Measurements from ENCODE around the gene C9orf85.

The C9orf85 gene

DNA sequence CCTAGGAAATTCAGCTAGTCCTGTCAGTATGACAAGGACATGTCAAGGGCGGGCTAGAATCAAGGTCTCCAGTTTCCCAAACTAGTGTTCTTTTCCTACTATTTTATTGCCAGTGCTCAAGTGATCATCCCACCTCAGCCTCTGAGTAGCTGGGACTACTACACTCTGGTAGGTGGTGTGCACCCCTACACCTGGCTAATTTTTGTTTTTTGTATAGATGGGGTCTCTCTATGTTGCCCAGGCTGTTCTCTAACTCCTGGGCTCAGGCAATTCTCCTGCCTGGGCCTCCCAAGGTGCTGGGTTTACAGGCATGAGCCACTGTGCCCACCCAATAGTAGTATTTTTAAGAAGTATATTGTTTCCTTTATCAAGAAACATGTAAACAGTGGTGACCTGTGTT is 54.0 kb downstream of the C9orf85 start:
- TF ChIP-seq, protein P1, sequence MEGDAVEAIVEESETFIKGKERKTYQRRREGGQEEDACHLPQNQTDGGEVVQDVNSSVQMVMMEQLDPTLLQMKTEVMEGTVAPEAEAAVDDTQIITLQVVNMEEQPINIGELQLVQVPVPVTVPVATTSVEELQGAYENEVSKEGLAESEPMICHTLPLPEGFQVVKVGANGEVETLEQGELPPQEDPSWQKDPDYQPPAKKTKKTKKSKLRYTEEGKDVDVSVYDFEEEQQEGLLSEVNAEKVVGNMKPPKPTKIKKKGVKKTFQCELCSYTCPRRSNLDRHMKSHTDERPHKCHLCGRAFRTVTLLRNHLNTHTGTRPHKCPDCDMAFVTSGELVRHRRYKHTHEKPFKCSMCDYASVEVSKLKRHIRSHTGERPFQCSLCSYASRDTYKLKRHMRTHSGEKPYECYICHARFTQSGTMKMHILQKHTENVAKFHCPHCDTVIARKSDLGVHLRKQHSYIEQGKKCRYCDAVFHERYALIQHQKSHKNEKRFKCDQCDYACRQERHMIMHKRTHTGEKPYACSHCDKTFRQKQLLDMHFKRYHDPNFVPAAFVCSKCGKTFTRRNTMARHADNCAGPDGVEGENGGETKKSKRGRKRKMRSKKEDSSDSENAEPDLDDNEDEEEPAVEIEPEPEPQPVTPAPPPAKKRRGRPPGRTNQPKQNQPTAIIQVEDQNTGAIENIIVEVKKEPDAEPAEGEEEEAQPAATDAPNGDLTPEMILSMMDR (IDR thresholded peaks at IDR 0.05; ENCODE audit: insufficient read depth, low read depth, low read length, missing control alignments) = no peak
- DNase-seq (ENCODE audit: low read depth) = no peak
- no peak overlapping the region for H3K4me3 ChIP-seq (ENCODE audit: low read depth, low read length)

DNA sequence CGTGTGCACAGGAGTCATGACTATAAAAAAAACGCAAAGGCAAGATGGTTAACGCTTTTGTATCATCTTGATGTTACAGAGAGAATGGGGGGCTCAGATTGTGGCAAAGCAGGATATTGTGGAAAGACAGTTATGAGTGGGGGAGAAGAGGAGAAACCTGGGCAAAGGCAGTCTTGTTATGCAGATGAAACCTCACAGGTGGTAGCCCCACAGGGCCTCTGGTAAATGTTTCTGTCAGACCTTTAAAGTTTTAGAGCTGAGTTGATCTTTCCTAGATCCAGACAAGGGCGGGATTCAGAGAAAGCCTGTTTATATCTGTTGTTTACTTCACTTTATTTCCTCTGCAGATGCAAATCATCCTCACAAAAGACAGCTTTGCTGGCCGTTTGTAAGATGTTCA is 55.2 kb downstream of the C9orf85 start:
- no peak for DNase-seq (ENCODE audit: low read depth)
- H3K4me3 ChIP-seq (ENCODE audit: low read depth, low read length) = no peak overlapping the region
- TF ChIP-seq, protein P1 (IDR thresholded peaks at IDR 0.05; ENCODE audit: insufficient read depth, low read depth, low read length, missing control alignments) = no peak

DNA sequence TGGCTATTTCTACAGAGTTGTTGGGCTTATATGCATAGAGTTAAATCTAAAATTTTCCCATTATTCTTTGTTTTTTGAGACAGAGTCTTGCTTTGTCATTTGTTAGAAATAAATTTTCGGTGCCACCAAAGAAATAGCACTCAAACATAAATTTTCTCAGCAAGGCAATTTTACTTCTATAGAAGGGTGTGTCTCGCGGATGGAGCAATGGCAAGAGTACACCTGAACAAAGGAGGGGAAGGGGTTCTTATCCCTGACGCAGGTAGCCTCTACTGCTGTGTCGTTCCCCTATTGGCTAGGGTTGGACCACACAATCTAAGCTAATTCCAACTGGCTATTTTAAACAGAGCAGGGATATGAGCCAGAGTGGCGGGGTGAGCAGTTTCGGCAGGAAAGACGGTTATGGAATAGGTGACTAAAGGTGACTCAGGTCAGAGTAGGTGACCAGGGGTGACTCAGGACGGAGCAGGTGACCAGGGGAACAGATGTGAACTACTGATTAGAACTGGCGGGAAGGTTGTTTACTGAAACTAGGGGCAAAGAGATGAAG is 57.2 kb downstream of the C9orf85 start:
- TF ChIP-seq, protein P1 (IDR thresholded peaks at IDR 0.05; ENCODE audit: insufficient read depth, low read depth, low read length, missing control alignments) = no peak
- H3K4me3 ChIP-seq (ENCODE audit: low read depth, low read length) = no peak overlapping the region
- DNase-seq (ENCODE audit: low read depth) = no peak

DNA sequence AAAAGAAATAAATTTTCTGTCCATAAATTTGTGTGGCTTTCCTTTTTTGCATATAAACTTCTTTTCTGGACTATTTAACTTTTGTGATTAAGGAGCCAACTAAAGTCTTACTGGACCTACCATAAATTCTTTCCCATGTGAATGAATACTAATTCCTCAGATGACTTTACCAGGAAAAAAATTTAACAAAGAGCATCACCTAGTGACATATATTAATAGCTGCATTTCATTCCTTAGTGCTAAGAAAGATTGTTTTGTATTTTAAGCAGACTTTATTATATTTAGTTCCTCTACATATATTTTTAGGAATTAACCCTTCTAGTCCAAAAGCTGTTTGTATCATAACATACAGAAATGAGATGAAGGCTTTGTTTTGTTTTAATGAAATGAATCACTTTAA is 64.4 kb downstream of the C9orf85 start:
- DNase-seq (ENCODE audit: low read depth) = no peak
- TF ChIP-seq, protein P1 (IDR thresholded peaks at IDR 0.05; ENCODE audit: insufficient read depth, low read depth, low read length, missing control alignments) = no peak

DNA sequence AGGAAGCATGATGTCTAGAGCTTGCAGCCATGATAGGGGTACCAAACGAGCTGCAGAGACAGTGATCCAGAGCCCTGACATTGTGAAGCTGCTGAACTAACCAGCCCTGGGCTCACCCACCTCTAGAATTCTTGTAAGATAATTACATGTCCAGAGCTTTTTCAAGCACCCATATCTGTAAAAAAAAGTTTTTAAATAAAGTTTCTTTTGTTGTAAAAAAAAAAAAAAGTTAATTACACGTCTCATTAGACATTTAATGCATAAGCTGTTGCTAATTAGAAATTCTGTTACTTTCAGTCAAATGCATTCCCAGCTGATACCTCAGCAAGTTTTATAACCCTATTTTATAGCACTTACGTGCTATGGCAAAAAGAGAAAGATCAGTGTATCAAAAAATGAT is 65.6 kb downstream of the C9orf85 start:
- no peak for DNase-seq (ENCODE audit: low read depth)
- H3K4me3 ChIP-seq (ENCODE audit: low read depth, low read length) = no peak overlapping the region
- TF ChIP-seq, protein P1 (IDR thresholded peaks at IDR 0.05; ENCODE audit: insufficient read depth, low read depth, low read length, missing control alignments) = no peak

More for the DNA sequence above, 64.4 kb downstream of the C9orf85 start:
- H3K4me3 ChIP-seq (ENCODE audit: low read depth, low read length) = no peak overlapping the region

DNA sequence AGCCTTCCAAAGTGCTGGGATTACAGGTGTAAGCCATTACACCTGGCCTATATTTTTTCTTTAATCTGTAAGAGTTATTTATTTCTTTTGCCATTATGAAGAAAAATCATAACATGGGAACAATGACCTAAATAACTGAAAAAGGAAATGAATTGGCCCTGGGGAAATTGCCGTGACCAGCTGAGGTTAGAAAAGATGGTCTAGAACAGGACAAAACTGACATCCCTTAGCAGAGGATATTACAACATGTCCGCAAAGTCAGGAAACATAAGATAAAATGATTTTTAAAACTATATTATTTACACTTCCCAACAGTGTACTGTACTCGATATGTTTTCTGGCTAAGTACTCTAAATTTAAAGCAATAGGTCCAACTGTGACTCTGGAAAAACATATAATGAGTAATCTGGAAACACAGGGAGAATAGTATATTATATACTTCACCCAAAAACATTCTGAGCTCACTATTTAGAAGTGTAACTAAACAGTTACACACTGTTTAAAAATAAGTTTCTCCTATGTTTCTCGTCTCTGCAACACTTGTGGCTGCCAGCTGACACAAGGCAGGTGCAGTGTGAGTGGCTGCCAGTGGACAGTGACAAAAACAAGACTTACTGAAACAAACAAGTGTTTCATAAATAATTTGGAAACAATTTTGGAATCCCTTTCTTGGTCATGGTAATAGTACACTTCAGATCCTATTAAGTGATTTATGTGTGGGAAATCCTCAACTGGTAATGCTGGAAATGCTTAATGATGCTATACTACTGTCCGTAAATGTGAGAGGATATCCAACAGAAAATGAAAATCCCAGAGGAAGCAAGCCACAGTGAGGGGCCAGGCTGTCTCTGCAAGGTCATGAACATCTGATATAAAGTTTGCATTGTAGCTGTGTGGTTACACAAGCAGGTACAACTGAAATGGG is 69.1 kb downstream of the C9orf85 start:
- no peak for DNase-seq (ENCODE audit: low read depth)
- H3K4me3 ChIP-seq (ENCODE audit: low read depth, low read length) = no peak overlapping the region
- TF ChIP-seq, protein P1 (IDR thresholded peaks at IDR 0.05; ENCODE audit: insufficient read depth, low read depth, low read length, missing control alignments) = no peak

Data from GM12865 (cell line).